ENCODE data around the gene KLHDC9. TPM values are rescaled to one million over a fixed set of nuclear protein-coding genes. Genes with fewer than 3 reads are reported as not detected.

KLHDC9 gene
- total RNA-seq, 2 donors from 2014 or later, result 10.1 to 11.1 TPM

DNA sequence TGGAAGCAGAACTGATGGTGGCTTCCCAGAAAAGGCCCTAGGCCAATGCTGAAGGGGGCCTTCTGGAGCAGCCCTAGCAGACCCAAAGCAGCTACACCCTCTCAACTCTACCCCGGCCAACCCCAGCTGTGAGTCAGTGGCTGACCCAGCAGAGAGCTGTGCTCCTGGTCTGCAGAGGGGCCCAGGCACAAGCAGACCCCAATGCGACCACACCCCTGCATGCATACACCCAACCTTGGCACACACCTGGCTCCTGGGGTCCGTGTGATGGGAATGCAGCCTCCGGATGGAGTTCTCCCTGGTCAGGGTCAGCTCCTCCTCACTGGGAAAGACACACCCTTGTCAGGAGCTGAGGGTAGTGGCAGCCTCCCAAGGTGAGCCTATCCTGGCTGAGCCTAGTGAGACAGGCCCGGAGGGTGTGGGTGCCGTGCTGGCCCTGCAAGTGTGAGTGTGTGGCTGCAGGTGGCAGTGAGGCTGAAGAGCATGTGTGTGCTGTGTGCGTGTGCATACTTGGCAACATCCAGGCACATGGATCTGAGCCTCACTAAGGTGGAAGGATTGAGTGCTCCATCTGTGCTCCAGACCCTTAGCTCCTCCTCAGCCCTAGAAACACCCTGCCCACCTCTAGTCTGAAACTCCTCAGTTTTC, 24.6 kb upstream of the KLHDC9 start:
- ATAC-seq, result peak; percentile 95
- DNase-seq, result peak; percentile 70
- intact Hi-C loops (cut with DNase I, micrococcal nuclease), result no loop called here

DNA sequence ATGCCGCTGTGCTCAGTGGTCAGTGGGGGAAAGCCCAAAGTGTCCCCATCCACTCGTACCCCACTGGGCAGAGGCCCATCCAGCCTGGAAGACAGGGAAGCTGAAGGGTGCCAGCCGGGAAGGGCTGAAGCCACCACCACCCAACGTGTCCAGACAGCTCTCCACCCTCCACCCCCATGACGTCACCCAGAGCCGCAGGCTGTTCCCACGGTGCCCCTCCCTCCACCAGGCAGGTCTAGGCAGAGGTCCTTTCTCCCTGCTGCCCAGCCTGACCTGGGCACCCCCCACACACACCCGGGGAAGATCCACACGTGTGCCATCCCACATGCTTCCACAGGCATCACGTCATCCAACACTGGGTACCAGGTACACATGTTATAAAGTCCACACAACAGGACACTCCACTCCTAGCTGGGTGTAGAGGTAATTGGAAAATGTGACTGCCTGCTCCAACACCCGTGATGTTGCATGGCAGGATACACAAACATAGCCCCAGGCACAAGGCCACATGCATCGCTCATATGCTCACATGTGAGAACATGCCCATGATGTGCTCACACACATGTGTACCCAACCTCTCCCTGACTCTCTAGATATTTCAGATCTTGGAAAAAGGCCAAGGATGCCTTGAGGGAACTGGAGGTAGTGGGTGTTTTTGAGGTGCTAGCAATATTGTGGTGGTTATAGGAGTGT, 23.3 kb upstream of the KLHDC9 start:
- intact Hi-C loops (cut with DNase I, micrococcal nuclease), result no loop called here
- ATAC-seq (no peak), DNase-seq (no peak)

DNA sequence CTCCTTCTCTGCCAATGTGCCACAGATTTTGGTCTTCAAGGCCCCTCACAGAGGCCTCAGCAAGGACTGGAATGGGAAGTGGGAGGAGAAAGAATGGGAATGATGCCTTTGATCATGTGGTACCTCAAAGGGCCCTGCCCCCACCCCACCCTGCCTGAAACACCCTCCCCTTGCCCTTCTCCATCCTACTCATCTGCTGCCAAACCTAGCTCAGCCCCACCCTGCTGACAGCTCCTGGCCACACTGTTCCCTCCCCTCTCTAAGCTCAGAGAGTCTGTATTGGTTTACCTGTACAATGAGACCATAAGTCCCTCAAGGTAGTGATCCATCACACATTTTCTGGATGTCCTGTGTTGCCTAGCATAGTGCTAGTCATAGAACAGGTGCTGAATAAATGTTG, 21.8 kb upstream of the KLHDC9 start:
- DNase-seq, result no peak
- intact Hi-C loops (cut with DNase I, micrococcal nuclease), result no loop called here
- no peak for ATAC-seq

DNA sequence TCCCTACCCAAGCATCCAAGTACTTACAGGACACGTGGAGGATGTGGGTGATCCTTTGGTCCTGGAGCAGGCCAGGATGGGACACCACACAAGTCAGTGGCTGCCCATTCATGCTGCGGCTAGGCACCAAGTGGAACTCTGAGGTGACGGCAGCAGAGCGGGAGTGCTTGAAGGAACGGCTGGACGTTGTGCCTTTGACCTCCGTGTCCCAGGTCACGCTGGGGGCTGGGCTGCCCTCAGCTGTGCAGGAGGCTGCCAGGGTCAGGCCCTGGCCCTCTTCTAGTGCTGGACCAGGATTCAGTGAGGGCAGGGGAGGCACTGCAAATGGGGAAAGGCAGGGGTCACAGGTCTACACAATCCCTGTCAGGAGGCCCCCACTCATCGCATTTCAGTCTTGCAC, 20.7 kb upstream of the KLHDC9 start:
- intact Hi-C loops (cut with DNase I, micrococcal nuclease), result no loop called here
- DNase-seq (no peak), ATAC-seq (no peak)

DNA sequence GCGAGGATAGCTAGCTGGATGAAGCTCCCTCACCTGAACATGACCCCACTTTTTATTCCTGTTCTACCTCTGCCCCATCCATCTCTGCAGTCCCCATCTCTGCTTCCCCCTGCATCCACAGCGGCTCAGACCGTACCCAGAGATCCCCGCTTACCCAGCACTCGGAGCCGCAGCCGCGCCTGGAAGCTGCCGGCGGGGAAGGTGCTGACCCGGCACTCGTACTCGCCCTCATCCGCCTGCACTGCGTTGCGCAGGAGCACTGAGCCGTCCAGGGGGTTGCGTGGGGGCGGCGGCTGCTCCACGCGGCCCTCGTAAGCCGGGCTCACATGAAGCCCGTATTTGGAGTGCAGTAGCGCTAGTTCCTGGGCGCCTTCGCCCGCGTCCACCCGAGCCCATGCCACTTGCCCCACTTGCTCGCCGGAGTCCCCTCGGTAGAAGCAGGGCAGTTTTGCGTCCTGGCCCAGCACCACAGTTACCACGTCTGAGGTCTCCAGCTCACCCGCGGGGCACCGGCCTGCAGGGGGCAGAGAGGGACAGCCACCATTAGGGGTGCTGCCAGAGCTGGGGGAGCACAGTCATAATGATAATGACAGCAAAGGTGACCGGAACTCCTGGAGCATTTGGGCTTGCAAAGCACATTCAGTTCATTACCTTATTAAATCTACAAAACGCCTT, 18.6 kb upstream of the KLHDC9 start:
- intact Hi-C loops (cut with DNase I, micrococcal nuclease), result no loop called here
- DNase-seq (no peak), ATAC-seq (no peak)

DNA sequence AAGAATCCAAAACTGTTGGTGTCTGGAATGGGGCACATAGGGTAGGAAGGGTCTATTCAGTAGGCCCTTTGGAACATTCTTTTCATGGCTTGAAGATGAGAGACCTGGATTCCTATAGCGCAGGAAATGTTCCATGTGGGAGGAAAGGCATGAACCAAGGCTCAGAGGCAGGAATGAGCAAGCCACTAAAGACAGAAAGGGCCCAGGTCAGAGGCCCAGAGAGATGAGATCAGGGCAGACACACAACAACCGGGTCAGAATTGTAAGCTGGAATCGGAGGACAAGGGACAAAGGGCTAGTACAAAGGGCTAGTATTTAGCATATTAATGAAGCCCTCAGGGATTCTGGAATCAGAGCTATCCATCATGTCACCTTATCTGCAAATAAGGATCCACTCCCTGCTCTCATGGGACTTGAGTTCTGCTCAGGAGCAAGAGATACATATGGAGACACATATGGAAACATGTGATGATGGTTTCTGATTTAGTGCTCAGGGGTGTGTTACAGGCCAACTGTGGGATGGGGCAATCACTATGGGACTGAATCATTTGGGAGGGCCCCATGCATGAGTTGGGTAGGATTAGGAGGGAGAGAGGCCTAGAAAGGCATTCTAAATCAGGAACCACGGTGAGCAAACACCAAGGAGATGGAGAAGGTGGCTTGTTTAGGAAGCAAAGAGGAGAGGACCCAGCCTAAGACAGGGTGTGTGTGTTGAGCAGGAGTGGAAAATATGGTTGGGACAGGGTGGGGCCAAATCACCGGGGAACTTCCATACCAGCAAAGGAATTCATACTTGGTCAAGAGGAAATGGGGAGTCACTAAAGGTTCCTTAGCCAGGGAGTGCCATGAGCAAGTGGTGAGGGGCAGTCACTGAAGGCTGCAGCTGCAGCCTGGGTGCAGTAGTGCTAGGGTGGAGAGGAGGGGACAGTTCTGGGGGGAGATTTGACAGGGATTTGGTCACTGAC, 17.4 kb upstream of the KLHDC9 start:
- intact Hi-C loops (cut with DNase I, micrococcal nuclease), result no loop called here
- DNase-seq (no peak), ATAC-seq (no peak)

DNA sequence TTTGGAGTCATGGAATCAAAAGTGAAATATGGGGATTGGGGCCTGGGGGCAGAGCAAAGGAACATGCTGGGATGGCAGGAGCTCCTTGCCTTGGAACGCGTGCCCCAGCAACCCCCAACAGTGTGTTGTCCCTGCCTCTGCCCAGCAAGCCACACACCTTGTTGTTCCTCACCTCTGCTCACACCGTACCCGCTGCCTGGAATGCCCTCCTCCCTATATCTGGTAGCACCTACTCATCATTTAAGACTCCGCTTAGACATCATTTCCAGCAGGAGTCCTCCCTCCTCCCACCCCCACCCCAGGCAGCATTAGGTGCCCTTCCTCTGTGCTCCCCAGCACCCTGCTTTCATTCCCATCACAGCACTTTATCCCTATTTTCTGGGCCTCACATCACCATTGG, 16.6 kb upstream of the KLHDC9 start:
- DNase-seq (no peak), ATAC-seq (no peak)
- intact Hi-C loops (cut with DNase I, micrococcal nuclease), result no loop called here

DNA sequence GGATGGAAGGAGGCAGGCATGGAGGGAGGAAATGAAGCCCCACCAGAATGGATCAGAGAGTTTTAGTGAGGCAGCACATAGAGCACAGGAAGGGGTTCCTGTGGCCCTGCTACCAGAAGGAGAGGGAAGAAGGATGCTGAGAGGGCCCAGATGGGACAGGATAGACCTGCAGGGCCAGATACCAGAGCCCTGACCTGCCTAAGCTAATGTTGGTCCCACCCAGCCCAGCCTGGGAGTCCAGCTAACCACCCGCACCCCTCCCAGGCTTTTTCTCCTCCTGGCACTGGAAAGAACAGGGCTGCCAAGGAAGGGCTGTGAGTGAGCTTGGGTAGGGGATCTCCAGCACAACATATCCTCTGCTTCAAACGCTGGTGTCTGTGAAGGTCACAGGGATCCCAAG, 15.7 kb upstream of the KLHDC9 start:
- intact Hi-C loops (cut with DNase I, micrococcal nuclease), result no loop called here
- no peak for ATAC-seq
- no peak for DNase-seq

DNA sequence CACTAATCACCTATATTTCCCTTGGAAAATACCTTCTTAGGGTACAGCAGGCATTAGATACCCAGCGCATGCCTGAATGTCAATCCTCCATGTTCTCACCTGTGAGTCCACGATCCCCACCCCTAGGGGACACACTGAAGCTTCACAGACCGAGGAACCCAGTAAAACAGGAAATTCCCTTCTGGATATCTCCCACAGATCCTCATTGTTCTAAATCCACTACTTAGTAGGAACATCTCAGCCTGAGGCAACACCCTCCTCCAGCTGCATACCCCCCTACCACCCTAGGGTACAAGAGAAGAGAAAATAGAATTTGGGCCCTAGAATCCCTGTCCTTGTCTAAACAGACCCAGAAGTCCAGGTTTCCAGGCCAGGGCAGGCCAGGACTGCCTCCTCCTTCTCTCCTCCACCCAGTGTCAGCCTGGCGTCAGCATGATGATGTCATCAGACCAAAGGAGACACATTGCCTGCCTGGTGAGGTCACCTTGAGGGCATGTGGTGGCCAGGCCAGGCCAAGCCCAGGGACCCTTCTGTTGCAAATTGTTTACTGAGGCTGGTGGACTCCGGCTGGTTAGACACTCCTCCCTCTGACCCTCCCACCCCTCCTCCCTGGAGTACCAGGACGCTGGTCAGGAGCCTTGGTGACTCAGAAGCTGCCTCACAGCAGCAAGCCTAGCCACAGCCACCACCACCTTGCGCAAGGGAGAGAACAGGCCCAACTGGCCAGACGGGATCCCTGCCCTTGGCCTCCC, 15.0 kb upstream of the KLHDC9 start:
- peak; percentile 67 to 91 for DNase-seq
- peak; percentile 85 for ATAC-seq
- intact Hi-C loops (cut with DNase I, micrococcal nuclease), result no loop called here

DNA sequence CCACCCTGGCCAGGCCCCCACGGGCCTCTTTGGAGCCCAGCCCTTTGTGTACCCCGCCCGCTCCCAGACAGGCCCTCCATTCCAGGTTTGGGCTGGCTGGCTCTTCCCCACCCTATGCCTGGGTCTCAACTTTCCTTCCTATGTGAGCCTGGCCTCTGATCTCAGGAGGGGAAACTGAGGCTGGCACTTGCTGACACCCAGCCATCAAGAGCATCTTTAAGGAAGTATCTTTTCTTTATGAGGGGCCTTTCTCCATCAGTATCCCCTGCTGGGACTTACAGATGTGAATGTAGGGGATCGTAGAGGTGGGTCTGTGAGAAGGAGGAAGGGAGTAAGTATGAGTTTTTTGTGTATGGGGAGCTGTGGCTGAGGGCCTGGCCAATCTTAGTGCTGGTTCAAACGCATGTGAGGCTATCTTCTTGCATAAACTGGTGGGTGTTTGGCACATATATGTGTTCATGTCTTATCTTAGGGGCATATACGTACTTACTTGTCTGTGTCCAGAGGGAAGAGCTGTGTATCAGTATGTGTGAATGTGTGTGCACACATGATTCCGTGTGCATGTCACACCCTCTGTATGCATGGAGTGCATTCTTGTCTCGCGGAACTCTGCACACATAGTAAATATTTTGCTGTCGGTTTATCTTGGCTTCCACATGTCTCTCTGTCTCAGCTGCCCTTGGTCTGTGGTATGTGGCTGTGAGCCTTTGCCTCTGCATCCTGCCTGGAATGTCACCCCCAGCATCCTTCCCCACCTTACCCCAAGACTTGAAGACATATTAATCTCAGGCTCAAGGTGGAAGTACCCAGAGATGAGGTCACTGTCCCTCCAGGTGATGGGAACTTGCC, 14.2 kb upstream of the KLHDC9 start:
- intact Hi-C loops (cut with DNase I, micrococcal nuclease), result no loop called here
- DNase-seq, result no peak
- ATAC-seq, result no peak

DNA sequence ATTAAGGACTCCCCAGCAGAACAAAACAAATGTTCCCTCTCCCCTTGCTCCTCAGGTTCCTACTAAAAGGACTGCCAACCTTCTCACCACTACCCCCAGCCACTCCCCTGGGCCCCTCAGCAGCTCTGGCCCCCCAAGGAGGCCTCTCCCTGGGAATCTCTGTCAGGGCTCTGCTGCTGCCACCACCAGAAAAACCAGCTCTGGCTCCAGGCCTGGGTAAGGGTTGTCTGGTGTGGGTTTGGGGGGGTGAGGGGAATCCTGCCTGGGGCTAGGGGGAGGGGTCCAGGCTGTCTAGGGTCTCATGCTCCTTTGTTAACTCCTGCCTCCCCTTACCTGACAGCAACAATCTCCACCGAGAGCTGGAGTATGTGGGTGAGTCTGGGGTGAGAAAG, 13.6 kb upstream of the KLHDC9 start:
- peak in 1 of 2 donors; percentile 17 for DNase-seq
- intact Hi-C loops (cut with DNase I, micrococcal nuclease), result no loop called here
- no peak for ATAC-seq

DNA sequence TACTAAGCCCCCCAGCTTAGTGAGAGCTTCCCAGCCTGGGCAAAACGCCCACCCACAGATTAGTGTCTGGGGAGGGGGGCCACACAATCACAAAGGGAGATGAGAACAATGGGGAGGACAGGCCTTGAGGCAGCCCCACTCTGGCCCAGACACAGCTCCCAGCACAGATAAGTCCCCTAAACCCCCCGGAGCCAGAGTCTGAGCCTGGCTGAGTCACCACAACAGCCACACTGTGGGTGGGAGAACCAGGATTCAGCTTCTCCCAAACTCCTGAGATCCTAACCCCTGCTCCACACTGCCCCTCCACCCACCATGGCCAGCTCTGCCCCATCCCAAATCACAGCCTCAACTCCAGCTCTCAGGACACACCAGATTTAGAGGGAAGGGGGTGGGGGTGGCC, 13.0 kb upstream of the KLHDC9 start:
- no peak for ATAC-seq
- peak in 1 of 2 donors; percentile 21 for DNase-seq
- intact Hi-C loops (cut with DNase I, micrococcal nuclease), result no loop called here

DNA sequence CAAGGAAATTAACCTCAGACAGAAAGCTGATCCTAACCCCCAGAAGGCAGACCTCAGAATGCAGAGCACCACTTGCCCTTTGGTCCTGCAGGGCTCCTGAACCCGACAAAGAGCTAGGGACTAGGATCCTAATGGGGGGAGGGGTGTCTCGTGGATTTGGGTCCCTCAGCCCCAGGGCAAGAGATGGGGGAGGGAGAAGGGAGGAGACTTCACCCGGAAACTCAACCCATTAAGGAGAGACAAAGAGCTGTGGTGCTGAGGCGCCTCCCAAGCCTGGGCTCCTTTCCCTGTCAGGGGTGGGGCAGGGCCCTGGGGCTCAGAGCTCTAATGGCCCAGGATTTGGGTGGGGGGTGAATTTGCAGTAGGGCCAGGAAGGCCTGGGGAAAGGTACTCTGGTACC, 11.7 kb upstream of the KLHDC9 start:
- no peak for DNase-seq
- ATAC-seq, result peak; percentile 32
- intact Hi-C loops (cut with DNase I, micrococcal nuclease), result no loop called here

DNA sequence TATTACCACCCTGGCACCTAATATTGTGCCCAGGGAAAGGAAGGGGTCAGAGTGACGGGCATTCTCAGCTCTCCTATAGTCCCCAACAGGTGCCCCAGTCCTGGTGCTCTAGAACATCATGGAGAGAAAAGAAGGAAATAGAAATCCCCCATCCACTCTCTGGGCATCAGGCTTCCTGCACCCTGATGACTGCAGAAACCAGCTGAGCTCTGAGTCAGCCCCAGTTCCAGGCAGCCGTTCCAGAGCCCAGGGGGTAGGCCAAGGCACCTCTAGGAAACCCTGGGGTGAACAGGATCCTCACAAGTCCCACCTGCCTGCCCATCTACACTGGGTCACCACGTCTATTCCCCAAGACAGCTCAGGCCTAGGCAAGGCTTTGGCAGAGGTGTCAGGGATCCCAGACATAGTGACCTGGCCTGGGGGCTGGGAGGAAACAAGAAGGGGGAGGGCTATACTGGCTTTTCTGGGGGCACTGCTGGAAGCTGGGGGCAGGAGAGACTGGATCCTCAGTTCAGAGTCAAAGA, 9.5 kb upstream of the KLHDC9 start:
- peak in 1 of 2 donors; percentile 27 for DNase-seq
- ATAC-seq, result peak; percentile 25

DNA sequence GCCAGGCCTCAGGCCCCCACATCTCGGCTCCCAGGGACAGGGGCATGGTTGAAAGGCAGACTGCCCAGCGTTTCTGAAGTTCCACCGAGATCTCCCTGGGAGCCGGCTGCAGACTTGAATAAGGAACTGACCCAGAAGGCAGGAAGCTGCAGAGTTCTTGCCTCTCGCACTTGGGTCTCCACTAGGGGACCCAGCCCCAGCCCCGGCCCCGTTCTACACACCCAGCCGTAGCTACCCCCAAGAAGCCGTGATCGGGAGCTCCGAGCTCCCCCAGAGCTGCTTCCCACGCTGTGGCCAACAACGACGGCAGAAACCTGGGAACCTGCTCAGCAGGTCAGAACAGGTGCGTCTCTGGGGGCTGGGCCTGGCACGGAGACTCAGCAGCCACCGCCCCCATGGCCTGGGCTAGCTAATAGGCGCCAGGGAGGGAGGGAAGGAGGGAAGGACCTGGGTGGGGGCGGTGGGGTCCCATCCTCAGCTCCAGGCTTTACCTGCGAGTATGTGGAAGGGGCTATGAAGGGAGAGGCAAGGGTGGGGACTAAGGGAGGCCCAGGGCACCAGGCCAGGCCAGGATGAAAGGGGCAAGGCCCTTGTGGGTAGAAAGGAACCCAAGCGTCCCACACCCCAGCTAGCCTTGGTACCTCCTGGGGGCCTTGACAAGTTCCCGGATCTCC, 8.8 kb upstream of the KLHDC9 start, which contains the start of gene NECTIN4:
Gene NECTIN4, minus strand, starts transcription at position 308 of the 674 bp plus-strand sequence. Its CDS starts 262 bp downstream, at position 46.
- DNase-seq (peak; percentile 79 to 81), ATAC-seq (peak; percentile 91)
- intact Hi-C loops (cut with DNase I, micrococcal nuclease), result no loop called here

More for the DNA sequence above, 9.5 kb upstream of the KLHDC9 start:
- intact Hi-C loops (cut with DNase I, micrococcal nuclease), result no loop called here

DNA sequence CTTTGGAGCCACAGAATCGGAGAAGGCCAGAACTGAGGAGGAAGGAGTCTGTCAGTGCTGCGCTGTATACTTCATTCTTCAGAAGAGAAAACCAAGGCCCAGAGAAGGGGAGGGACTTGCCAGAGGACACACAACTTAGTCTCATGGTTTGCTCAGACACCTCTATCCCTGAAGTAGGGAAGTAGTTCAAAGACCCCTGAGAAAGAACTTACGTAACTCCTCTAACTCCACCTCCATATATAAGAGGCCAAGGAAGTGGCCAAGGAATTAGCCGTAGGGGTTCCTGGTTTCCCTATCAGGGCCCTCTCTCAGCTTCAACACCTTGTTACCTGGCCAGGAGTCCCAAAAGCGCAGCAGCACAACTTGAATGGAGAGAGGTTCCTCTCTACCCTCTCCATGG, 8.2 kb upstream of the KLHDC9 start:
- ATAC-seq, result no peak
- intact Hi-C loops (cut with DNase I, micrococcal nuclease), result no loop called here
- peak in 1 of 2 donors; percentile 5 for DNase-seq

DNA sequence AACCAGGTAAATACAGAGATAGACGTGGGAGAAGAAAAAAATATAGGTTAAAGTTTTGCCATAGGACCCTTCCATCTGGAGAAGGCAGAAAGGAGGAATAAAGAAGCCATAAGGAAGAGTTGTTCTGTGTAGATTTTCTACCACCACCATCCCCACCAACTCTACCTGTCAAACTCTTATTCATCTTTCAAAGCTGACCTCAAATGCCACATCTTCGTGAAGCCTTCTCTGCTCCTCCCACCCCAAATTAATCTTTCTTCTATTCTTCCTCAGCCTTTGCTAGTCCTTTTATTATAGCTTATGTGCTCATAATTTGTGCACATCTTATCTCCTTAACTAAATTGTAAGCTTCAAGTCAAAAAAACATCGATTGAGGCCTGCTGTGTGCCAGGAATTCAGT, 7.5 kb upstream of the KLHDC9 start:
- ATAC-seq, result no peak
- DNase-seq, result no peak
- intact Hi-C loops (cut with DNase I, micrococcal nuclease), result no loop called here

All from left colon (tissue), 2 donors.